Measurements from ENCODE around the gene CCDC174.

CCDC174 gene

DNA sequence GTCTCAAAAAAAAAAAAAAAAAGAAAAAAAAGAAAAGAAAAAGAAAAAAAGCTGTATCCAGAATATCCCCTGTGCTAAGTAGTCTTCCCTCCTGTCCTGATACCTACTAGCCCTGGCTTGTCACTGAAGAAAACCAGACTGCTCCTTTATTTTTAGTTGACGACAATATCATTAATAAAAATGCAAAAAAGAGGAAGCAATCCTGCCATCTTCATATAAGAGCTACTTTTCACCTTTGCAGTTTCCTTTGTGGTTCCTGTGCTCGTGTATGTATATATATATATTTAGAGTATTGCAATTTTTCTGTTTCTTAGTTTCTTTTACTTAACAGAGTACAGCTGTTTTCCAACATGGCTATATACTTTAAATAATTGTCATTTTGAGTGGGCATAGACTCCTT lies 37.0 kb downstream of the CCDC174 start:
- TF ChIP-seq, protein P1, sequence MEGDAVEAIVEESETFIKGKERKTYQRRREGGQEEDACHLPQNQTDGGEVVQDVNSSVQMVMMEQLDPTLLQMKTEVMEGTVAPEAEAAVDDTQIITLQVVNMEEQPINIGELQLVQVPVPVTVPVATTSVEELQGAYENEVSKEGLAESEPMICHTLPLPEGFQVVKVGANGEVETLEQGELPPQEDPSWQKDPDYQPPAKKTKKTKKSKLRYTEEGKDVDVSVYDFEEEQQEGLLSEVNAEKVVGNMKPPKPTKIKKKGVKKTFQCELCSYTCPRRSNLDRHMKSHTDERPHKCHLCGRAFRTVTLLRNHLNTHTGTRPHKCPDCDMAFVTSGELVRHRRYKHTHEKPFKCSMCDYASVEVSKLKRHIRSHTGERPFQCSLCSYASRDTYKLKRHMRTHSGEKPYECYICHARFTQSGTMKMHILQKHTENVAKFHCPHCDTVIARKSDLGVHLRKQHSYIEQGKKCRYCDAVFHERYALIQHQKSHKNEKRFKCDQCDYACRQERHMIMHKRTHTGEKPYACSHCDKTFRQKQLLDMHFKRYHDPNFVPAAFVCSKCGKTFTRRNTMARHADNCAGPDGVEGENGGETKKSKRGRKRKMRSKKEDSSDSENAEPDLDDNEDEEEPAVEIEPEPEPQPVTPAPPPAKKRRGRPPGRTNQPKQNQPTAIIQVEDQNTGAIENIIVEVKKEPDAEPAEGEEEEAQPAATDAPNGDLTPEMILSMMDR (IDR thresholded peaks at IDR 0.05; ENCODE audit: insufficient read depth, missing control alignments) = no peak
- no peak for FAIRE-seq
- DNase-seq (ENCODE audit: insufficient read length, low spot score) = no peak

DNA sequence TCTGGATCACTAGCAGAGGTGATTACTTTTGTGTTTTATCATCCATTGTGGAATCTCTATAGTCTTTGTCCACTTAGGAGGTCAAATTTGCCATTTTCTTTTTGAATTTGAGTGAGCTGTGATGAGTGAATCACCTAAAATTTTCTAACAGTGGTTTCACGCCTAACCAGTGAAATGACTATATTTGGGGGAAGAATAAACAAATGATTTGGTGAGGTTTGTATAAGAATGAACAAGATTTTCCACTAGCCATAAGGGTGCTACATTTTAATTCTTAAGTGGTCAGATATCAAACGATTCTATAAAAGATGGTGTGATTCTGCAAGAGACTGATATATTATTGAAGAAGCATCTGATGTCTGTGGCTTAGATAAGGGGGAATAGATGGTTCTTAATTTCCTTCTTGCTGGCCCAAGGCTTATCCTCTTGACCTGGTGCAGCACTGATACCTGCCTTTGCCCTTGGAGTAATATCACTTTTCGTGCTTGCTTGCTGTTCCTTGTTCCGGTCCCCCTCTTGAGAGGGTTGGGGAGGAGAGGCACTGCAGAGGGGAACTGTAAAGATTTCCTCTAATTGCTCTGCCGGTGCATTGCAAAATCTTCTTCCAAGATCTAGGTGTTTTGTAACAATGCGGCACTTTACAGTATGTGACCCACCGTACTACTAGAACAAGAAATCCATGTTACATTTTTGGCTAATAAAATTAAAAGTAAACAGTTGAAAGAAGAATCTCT lies 37.9 kb downstream of the CCDC174 start:
- DNase-seq (ENCODE audit: insufficient read length, low spot score) = no peak
- TF ChIP-seq, protein P1 (IDR thresholded peaks at IDR 0.05; ENCODE audit: insufficient read depth, missing control alignments) = no peak
- no peak for FAIRE-seq

DNA sequence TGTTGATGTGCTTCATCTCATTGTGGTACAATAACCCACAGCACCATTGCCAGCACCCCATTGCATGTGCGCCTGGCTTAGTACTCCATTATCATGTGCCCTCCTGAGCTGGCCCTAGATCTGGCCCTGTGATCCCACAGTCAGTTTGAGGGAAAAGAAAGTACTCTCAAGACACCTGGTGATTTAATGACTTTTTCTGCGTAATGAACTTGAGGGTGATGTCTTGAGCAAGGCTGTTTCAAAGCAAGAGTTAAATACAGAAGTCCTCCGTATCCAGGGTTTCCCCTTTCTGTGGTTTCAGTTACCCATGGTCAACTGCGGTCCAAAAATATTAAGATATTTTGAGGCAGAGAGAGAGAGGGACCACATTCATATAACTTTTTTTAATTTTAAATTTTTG lies 39.7 kb downstream of the CCDC174 start:
- FAIRE-seq (no peak), DNase-seq (ENCODE audit: insufficient read length, low spot score) (no peak)
- TF ChIP-seq, protein P1 (IDR thresholded peaks at IDR 0.05; ENCODE audit: insufficient read depth, missing control alignments) = no peak

GRCh38 chr3:14691719-14692118 lies 40.2 kb downstream of the CCDC174 start:
- TF ChIP-seq, protein P1 (IDR thresholded peaks at IDR 0.05; ENCODE audit: insufficient read depth, missing control alignments) = no peak
- no peak for FAIRE-seq
- DNase-seq (ENCODE audit: insufficient read length, low spot score) = no peak

DNA sequence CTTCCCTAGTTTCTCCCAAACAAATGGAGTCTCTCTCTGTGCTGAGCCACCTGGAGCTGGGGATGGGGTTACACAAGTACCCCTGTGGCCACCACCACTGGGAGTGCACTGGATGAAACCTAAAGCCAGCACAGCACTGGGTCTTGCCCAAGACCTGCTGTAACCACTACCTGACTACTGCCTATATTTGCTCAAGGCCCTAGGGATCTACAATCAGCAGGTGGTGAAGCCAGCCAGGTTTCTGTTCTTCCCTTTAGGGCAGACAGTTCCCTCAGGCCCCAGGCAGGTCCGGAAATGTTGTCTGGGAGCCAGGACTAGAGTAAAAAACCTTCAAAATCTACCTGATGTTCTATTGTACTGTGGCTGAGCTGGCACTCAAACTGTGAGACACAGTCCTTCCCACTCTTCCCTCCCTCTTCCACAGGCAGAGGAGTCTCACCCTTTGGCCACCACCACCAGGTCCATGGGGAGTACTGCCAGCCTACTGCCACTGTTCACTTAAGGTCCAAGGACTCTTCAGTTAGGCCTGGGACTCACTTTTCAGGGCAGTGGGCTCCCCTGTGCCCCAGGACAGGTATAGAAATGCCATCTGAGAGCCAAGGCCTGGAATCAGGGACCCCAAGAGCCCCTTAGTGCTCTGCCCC lies 47.2 kb downstream of the CCDC174 start:
- DNase-seq (ENCODE audit: insufficient read length, low spot score) = no peak
- TF ChIP-seq, protein P1 (IDR thresholded peaks at IDR 0.05; ENCODE audit: insufficient read depth, missing control alignments) = no peak
- no peak for FAIRE-seq

- DNase-seq (ENCODE audit: insufficient read length, low spot score) = no peak
- TF ChIP-seq, protein P1 (IDR thresholded peaks at IDR 0.05; ENCODE audit: insufficient read depth, missing control alignments) = no peak
- no peak for FAIRE-seq
Observed at GRCh38 chr3:14699643-14700042, 48.1 kb downstream of the CCDC174 start.

- no peak for FAIRE-seq
- DNase-seq (ENCODE audit: insufficient read length, low spot score) = no peak
- TF ChIP-seq, protein P1 (IDR thresholded peaks at IDR 0.05; ENCODE audit: insufficient read depth, missing control alignments) = no peak
Observed at GRCh38 chr3:14700891-14701290, 49.3 kb downstream of the CCDC174 start.
